HepG2 (cell line): ENCODE measurements around the gene TXNRD1. TPM values are rescaled to one million over a fixed set of nuclear protein-coding genes. Genes with fewer than 3 reads are reported as not detected.
A peak's percentile ranks its signal among the peaks of the same experiment; 100 is the strongest.

Source experiments
- ATF5 ChIP-seq: sonication (generic); formaldehyde crosslinking; IDR thresholded peaks from 2 replicates; pipeline ENCODE4 v1.4.0; 2020; ENCODE audit warnings: mild to moderate bottlenecking, low read depth, missing genetic modification reagents
- BCLAF1 ChIP-seq: fragments of 450-650 bp; IDR thresholded peaks from 2 replicates; pipeline ENCODE4 v1.6.1; 2017; ENCODE audit warnings: mild to moderate bottlenecking
- HMGXB4 ChIP-seq, 2 experiments: sonication (generic) in 1 of 2; formaldehyde crosslinking in 1 of 2; IDR thresholded peaks; 2 replicates each; pipeline versions ENCODE4 v1.4.0 to v1.6.1; 2018 to 2020; ENCODE audit warnings: missing genetic modification reagents in 2 of 2, borderline replicate concordance in 1 of 2, low read depth in 1 of 2, mild to moderate bottlenecking in 1 of 2, missing biosample characterization in 1 of 2
- HNF1A ChIP-seq, 2 experiments: sonication (generic) in 1 of 2; formaldehyde crosslinking in 1 of 2; IDR thresholded peaks; 2 replicates each; pipeline versions ENCODE4 v1.4.0 to v1.6.1; 2016 to 2020; ENCODE audit warnings: borderline replicate concordance in 1 of 2, low read depth in 1 of 2, mild to moderate bottlenecking in 1 of 2, missing genetic modification reagents in 1 of 2
- HOMEZ ChIP-seq: IDR thresholded peaks from 2 replicates; pipeline ENCODE4 v1.6.1; 2016; ENCODE audit warnings: low read depth
- HOXA3 ChIP-seq: sonication (generic); formaldehyde crosslinking; IDR thresholded peaks from 2 replicates; pipeline ENCODE4 v1.5.0; 2020; ENCODE audit warnings: missing genetic modification reagents
- IKZF1 ChIP-seq: fragments of 450-650 bp; IDR thresholded peaks from 2 replicates; pipeline ENCODE4 v1.7.1; 2016
- MIER2 ChIP-seq: IDR thresholded peaks from 2 replicates; pipeline ENCODE4 v1.6.1; 2016; ENCODE audit warnings: missing biosample characterization, missing genetic modification reagents
- NRL ChIP-seq: sonication (generic); formaldehyde crosslinking; IDR thresholded peaks from 2 replicates; pipeline ENCODE4 v1.5.0; 2020; ENCODE audit warnings: missing genetic modification reagents, mild to moderate bottlenecking, moderate library complexity, borderline replicate concordance
- SP4 ChIP-seq: sonication (generic); formaldehyde crosslinking; IDR thresholded peaks from 2 replicates; pipeline ENCODE4 v1.8.1; 2023; ENCODE audit warnings: mild to moderate bottlenecking, missing genetic modification reagents
- TERF1 ChIP-seq: sonication (generic); formaldehyde crosslinking; IDR thresholded peaks from 2 replicates; pipeline ENCODE4 v1.8.0; 2022; ENCODE audit warnings: mild to moderate bottlenecking, missing genetic modification reagents, moderate library complexity
- ZFP82 ChIP-seq: sonication (generic); formaldehyde crosslinking; IDR thresholded peaks from 2 replicates; pipeline ENCODE4 v1.5.1; 2020; ENCODE audit warnings: mild to moderate bottlenecking, missing genetic modification reagents, borderline replicate concordance
- ZNF432 ChIP-seq: sonication (generic); formaldehyde crosslinking; IDR thresholded peaks from 2 replicates; pipeline ENCODE4 v1.5.0; 2020; ENCODE audit warnings: missing genetic modification reagents, mild to moderate bottlenecking, borderline replicate concordance
- ZNF772 ChIP-seq: sonication (generic); formaldehyde crosslinking; IDR thresholded peaks from 2 replicates; pipeline ENCODE4 v1.5.0; 2020; ENCODE audit warnings: mild to moderate bottlenecking, missing genetic modification reagents
- polyA plus RNA-seq, 8 experiments: library from polyadenylated mRNA; depleted of rRNA in 3 of 8; stranded (reverse) in 7 of 8; unstranded in 1 of 8; fragments of >200 nt; fragmentation: Illumina TruSeq in 4 of 8; extraction: Trizol in 4 of 8; gene quantifications; 2 replicates each; pipeline versions ENCODE4 v1.2.1 to v1.2.3, GENCODE V29; 2011 to 2016; ENCODE audit warnings: low read depth in 4 of 8, missing spikeins in 1 of 8, mixed read lengths in 1 of 8; ENCODE audit not compliant: insufficient read depth in 1 of 8
- total RNA-seq, 5 experiments: library from RNA; depleted of rRNA; stranded (reverse); fragments of >200 nt; fragmentation: Illumina TruSeq; extraction: Trizol; gene quantifications; 2 replicates each; pipeline ENCODE4 v1.2.3, GENCODE V29; 2016; ENCODE audit warnings: low read depth in 1 of 5

TXNRD1 gene
- total and polyA plus RNA-seq, 2 of the 13 experiments (the other 11 are each of a cell fraction or from before 2014, with no cell fraction given), result 54.0 to 190 TPM

- TF ChIP-seq NRL, result peak; percentile 89; the same call in 1 of the 2 replicates
- peak; percentile 96 for TF ChIP-seq ZNF772 (CRISPR knock-in tag)
- TF ChIP-seq IKZF1, result no peak
- no peak for TF ChIP-seq ZFP82
- no peak for TF ChIP-seq BCLAF1
- TF ChIP-seq ATF5 (CRISPR knock-in tag), result no peak
- TF ChIP-seq TERF1 (CRISPR knock-in tag), result no peak
- peak; percentile 89 for TF ChIP-seq HOXA3
- peak; percentile 61; the same call in 1 of the 2 replicates for TF ChIP-seq HOMEZ
- peak; percentile 58; the same call in 1 of the 2 replicates for TF ChIP-seq MIER2 (CRISPR knock-in tag)
- no peak for TF ChIP-seq ZNF432 (CRISPR knock-in tag)
- no peak for TF ChIP-seq HNF1A (IDR thresholded peaks at IDR 0.05; ENCODE audit: low read depth)
- no peak for TF ChIP-seq HNF1A (CRISPR knock-in tag; IDR thresholded peaks at IDR 0.05; ENCODE audit: borderline replicate concordance)
- peak; percentile 69 to 90 for TF ChIP-seq HMGXB4 (CRISPR knock-in tag; IDR thresholded peaks at IDR 0.05; ENCODE audit: borderline replicate concordance in 1 of 2, low read depth in 1 of 2)
- peak; percentile 60 for TF ChIP-seq SP4 (CRISPR knock-in tag)
Measured at GRCh38 chr12:104288635-104289274, 73.2 kb downstream of the TXNRD1 start (continued).
